HG03135 (cell line): ENCODE measurements around the gene MBOAT1.
A peak's percentile ranks its signal among the peaks of the same experiment; 100 is the strongest.

Source experiments
- ATAC-seq: cut with Tn5 transposase; IDR thresholded peaks from one replicate; pipeline ENCODE4 v1.9.1; 2021; ENCODE audit warnings: mild to moderate bottlenecking, moderate library complexity; ENCODE audit not compliant: unreplicated experiment

MBOAT1 gene

DNA sequence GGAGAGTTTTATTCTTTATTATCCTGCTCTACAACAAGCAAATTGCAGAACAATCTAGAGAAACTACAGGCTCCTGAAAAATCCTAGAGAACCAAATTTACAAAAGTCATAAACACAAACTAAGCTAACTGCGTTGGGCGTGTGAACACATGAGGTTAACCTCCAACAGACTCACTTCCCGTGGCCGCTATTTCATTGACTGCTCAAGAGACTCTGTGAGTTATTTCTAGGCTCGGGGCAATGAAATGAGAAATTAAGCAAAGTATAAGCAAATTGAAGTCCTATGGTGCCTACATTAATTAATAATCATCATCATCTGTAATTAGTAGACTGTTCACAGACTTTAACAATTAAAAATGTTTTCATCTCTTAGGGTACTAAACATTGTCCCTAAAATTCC is 100.0 kb downstream of the MBOAT1 start:
- ATAC-seq: no peak

DNA sequence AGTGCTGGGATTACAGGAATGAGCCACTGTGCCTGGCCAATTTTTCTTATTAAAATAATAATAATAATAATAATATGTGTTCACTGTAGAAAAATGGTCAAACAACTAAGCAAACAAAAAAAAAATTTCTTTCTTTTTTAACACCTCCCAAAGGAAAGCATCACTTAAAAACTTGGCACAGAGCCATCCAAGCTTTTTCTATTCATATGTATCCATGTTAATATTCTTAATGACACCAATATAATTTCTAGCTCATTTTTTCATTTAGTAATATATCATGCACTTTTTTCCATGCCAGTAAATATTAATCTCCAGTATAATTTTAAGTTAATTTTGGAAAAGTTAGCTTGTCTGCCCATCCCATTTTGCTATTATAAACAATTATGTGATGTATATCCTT is 101.8 kb downstream of the MBOAT1 start:
- ATAC-seq: no peak

DNA sequence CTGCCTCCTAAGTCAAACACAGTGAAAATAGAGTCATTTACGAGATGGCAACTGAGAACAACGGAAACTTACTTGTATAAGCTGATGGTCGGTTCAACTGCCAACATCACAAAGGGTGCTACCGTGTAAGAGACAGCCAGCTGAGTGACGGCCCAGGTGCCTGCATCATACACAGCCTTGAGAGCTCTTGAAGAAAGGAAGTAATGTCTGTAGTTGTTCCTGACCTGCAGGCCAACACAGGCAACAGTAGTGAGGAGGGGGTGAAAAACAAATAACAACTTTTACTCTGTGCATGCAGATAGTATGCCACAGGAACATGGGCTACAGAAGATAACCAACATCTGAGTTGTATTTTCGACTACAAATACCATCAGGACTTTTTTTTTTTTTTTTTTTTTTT is 102.7 kb downstream of the MBOAT1 start:
- ATAC-seq: no peak

DNA sequence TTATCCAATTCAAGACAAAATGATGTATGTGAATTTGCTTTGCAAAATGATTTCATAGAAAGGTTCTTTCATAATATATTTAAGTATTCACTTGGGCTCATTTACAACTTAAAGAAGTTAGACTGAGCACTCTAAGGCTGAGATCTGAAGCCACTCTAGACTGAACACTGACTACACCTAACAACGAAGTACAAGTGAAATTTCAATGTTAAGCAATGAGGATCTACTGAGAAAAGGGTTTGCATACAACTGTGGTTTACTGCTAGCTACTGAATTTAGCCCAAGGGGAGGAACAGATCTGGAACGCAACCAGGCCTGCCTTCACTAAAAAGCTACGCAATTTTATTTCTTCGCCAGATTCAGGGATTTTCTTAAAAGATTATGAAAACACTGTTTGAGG is 106.4 kb downstream of the MBOAT1 start:
- ATAC-seq: no peak

DNA sequence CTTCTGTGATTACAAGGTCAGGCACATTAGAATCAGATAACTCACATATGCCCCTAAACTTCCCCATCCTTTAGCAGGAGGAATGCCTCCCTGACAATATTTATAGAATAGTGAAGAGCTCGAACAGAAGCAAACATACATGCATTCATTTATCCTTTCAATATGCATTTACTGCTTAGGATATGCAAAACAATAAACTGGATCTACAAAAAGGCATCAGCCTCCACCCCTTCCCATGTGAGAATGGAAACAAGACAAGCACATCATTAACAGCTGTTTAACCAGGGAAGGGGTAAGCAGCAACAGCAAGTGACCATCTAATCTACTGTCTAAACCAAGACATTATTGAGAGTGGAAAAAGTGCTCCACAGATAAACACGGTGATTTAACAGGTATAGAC is 107.6 kb downstream of the MBOAT1 start:
- ATAC-seq: no peak

DNA sequence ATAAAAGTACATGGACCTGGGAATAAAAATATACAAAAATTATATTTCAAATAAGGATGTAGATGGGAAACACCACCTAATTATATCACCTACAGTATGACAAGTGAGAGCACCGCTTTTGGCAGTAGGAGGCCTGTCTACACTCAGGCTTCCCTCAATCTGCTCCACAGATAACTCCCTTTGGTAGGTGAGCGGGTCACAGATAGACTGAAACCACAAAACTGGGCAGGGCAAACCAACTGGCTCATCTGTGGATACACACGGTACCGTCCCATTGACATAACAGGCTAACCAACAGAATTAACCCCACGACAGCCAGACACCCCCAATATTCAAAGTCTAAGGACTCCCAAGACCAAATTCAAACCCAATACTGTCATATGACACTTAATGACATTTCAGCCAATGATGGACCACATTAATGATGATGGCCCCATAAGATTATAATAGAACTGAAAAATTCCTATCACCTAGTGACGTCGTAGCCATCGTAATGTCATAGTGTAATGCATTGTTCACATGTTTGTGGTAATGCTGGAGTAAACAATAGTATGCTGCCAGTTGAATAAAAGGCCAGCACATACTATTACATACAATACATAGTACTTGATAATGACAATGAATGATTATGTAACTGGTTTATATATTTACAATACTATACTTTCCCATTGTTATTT is 109.7 kb downstream of the MBOAT1 start:
- no peak for ATAC-seq

DNA sequence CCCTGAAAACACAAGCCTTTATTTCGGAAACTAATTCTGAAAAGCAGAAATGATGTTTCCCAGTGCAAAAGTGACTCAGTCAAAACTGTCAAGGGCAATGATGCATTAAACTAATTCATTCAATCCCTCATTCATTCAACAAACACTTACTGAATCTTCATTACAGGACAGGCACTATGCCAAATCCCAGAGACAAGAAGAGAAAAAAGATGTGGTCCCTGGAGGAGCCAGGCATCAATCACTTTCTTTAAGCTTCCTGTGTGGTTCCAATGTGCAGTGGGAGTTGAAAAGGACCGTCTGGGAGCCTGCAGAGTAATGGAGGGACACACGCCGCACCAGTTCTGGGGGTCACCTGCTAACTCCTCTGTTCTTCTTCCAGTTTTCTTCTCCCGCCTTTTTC is 113.1 kb downstream of the MBOAT1 start:
- ATAC-seq: no peak

DNA sequence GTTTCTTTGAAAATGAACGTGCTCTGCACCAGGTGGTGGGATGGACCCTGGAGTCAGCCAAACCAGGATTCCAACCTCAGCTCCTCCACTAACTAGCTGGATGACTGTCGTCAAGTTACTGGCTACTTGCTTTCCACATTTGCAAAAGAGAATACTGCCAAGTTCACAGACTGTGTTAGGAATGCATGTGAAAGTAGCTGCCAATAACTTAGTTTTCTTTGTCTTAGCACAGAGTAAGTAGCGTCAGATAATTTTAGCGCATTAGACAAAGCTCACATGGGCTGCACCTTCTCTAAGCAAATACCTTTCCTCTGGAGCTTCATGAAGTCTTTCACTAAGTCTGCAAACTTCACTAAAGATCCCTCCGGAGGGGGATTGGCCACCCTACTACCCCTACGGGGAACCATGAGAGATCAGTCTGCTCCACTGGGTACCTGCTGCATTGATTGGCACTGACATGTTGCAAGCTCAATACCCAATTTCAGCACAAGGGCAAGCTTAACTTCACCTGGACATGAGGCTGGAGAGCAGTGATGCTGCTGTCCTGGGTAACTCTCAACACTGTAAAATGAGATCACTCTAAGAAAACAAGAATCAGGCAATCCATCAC is 113.9 kb downstream of the MBOAT1 start:
- ATAC-seq: no peak

DNA sequence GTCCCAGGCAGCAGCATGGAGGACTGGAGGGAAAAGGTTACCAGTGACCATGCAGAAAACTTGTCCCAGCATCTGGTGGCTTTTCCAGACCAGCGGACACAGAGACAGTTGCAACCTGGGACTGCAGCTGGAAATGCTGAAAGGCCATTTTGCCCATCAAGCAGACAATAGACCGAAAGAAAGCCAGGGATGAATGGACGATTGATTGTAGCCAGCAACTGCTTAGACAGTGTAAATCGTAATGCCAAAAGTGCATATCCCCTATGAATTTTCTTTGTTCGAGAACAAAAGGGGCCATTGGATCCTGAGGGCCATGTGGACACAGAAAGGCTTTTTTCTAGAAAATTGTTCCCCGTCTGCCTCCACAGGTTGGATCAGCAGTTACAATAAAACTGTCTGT is 115.7 kb downstream of the MBOAT1 start:
- ATAC-seq: no peak

DNA sequence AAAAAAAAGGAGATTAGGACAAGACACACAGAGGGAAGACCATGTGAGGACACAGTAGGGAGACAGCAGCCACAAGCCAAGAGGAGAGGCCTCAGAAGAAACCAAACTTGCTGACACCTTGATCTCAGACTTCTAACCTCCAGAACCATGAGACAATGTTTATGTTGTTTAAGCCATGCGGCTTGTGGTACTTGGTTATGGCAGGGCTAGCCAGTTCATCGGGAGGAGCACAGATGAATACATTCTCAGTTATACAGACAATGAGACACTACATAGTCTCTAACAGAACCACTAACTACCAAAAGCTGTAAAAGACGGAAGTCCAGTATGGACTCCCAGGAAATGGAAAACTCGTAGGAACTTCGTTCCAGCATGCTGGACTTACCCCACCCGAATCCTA is 116.8 kb downstream of the MBOAT1 start:
- ATAC-seq: no peak

DNA sequence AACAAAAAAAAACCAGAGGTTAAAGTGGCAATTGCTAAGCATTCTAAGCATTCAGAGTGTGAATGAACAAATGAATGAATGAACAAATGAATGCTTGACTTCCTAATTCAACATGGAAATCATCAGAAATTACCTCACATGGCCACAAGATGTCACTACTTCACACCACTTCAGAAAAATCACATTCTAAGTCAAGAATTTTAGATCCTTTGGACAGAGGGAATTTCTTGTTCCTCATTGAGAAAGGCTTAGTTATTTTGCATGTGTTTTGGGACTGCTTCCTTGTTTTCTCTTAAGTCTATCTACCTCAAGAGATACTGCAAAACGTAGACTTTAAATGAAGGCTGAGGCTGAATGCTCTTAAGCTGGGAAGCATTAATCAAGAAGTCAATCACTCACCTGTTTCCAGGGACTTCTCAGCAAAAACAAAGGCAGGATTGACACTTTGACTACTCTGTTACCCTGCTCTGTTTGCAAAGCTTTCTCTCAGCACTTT is 120.2 kb downstream of the MBOAT1 start:
- peak; percentile 60 for ATAC-seq

DNA sequence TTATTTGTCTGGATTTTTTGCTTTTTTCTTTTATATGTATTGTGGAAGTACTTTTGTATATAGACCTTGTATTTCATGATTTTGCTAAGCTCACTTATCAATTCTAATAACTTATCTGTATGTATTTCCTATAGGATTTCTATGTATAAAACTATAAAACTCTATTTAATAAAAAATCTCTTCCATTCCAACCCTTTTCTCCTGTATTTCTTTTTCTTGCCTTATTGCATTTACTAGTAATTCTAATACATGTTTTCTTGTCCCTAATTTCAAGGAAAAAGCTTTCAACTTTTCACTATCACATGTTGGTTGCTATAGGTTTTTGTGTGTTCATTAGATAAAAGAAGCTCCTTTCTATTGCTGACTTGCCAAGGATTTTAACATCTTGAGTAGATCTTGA is 125.3 kb downstream of the MBOAT1 start:
- no peak for ATAC-seq

DNA sequence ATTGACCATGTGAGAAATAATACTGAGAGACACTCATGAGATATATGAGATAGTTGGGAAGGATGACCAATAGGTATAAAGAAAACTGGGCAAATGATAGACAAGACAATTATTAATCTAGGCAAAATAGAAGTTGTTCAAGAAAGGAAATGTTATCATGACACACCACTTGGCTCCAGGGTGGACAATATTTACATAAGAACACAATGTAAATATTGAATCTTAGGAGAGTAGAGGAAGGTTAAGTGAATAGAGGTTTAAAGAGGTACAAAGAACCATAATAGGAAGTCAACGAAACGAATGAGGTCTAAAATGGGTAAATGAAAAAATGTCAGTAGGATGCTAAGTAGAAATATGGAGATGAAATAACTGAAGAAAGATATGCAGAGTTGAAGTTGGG is 126.5 kb downstream of the MBOAT1 start:
- ATAC-seq: no peak

DNA sequence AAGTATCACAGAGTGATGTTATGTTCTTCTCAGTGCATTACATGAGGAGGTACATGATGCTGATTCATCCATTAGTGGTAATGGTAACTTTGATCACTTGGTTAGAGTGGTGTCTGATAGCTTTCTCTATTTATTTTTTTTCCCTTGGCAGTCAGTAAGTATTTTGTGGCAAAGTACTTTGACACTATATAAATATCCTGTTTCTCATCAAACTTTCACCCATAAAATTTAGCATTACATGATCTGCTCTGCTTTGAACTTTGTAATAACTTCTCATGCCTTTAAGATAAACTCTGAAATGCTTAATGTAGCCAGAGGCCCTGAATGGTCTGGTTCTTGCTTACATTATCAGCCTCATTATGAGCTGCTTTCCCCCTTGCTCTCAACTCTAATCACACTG is 127.9 kb downstream of the MBOAT1 start:
- ATAC-seq: no peak

DNA sequence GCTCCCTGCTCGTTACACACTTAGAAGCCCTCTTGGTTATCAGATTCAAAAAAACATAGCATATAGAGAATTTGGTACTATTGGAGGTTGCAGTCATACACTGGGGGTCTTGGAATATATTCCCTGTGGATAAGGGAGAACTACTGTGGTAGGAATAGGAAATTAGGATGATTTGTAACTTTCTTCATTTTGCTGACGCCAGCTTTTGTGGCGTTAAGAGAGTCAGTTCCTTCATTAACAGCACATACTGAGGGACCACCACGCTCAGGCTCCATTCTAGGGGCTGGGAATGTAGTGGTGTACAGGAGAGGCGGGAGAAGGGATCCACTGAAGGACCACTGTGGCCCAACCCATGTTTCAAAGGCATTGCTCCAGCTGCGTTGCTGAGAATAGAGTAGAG is 140.3 kb downstream of the MBOAT1 start:
- ATAC-seq: no peak

DNA sequence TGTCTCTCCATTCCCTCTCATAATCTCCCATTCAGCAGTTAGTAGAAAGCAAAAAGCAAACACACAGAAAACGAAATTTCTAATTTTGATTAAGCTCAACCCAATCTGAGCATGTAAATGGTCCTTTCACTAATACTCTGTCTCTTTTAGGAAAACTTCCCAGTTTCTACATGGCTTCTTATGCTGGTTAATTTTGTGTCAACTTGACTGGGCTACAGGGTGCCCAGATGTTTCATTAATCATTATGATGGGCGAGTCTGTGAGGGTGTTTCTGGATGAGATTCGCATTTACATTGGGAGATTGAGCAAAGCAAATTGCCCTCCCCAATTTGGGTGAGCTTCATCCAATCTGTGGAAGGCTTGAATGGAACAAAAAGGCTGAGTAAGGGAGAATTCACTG is 142.2 kb downstream of the MBOAT1 start:
- no peak for ATAC-seq

DNA sequence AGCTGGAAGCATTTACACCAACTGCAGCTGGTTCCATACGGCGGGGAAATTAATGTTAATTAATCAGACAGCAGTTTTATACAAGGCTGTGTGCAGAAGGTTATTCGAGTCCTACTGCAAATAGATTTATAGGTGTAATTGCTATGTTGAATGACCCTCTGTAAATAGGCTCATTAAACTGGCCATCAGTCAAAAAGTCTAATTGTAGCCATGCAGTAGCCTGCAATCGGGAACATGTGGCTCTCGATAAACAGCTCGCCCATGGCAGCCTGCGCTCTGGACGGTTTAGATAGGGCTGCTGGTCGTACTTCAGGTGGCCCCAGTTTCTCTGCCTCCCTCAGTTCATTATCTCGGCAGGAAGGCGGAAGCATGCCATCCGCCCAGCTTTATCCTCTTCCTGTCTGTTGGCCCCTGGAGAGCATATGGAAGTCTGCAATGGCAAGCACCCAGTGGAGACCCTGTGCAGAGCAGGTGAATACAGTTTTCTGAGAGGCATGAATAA is 143.2 kb downstream of the MBOAT1 start:
- ATAC-seq: no peak

DNA sequence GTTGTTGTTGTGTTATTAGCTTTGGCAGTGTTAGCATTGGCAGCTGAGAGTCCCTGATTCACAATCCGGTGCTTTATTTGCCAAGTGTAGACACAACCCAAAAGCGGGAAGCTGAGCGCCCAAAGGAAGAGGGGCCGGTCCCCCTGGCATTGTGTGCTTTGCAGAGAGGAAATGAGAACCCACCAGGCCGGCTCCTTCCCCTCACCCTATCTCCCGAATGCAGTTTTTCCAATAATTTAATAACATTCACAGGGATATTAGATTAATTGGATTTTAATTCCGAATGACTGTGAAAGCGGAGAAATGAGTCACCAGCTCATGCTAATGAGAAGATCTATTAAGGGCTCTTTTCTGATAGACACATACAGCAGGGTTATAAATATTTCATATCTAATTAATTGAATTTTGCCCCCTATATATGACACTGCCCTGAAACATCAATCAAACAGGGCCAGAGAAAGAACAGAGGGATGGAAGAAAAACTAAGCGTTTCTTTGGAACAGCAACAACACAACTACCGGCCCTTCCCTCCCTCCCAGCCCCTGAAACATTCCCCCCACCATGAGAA is 143.8 kb downstream of the MBOAT1 start:
- ATAC-seq: no peak

DNA sequence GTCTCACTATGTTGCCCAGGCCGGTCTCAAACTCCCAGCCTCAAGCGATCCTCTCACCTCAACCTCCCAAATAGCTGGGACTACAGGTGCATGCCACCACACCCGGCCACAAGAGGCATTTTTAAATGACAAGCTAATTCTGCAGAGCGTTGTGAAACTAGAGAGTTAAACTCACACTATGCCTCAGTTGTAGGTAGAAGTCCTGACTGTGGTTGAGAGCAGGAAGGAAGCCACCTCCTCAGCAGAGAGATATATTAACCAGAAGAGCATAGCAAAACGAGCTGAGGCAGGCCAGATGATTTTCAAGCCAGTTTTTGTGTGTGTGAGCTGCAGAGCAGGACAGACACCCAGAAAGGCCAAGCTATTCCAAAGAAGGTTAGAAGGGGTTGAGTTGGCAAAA is 150.3 kb downstream of the MBOAT1 start:
- ATAC-seq: peak; percentile 73

DNA sequence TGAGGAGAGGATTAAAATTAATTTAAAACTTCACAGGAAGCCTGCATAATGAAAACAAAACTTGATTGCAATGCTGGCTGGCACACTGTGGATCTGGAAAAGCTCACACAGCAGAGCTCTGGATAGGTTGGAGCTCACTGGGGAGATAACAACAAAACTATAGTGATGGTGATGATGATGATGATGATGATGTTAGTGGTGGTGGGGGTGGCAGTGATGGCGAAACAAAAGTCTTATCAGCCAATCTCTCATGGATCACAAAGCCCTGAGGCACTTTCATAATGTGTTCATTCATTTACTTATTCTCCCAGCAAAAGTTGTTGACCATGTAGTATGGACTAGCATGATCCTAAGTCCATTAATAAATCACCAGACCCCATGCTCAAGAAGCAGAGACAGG is 152.0 kb downstream of the MBOAT1 start:
- ATAC-seq: no peak

DNA sequence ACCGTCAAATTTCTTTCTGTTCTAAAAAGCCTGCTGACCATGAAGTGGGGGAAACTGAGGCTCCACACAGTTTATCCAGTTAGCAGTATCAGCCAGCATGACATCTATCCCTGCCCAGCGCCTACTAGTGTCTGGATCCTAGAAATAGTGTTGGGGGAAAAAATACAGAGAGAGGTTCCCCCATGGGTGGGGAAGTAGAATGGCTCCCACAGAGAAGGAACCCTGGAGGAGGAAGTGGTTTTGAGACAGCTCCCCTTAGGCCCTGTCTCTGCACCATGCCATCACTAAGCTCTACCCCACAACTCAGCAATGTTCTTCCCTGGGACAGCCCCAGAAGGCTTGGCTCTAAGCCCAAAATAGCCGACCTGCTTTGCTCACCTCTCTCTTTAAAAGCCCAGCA is 153.4 kb downstream of the MBOAT1 start:
- ATAC-seq: no peak

DNA sequence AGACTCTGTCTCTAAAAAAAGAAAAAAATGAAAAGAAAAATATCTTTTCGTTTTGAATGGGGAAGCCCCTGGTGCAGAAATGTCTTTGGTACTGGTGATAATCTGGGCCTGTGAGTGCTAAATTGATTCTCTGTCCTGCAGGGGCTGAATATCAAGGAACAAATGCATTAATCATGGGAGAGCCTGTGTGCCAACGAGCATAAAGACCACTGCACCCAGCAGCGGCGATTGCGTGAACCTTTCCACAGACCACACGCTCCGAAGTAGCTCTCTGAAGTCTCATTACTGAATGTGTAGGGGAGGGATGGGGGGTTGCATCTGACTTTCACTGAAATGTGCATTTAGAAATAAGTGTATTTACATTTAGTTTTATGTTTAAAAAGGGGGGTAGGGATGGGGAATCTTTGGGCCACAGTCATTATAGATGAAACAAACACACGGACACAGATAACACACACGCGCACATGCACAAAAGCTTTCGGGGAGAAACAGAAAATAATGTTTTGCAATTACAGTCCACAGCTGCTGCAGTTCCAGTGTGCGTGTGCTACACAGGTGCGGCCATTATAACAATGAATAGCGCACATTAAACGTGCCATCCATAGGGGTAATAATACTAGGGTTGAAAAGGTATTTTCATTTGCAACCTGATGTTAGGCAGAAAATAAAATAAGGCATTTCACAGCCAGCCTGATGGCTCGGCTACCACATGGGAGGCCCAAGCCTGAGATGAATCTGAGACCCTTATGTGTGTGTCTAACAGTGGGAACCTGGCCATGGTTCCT is 154.0 kb downstream of the MBOAT1 start:
- ATAC-seq: no peak
